SK-N-SH (cell line): ENCODE data around the gene DAB2IP. TPM values are rescaled to one million over a fixed set of nuclear protein-coding genes. Genes with fewer than 3 reads are reported as not detected.

Source experiments
- CTCF ChIA-PET: fragments of 300-600, 350-600 bp; formaldehyde crosslinking; extraction: SDS; loops from one replicate; lab custom pipeline; 2021; lab: Yijun Ruan, JAX
- POLR2A ChIA-PET: fragments of 350-600 bp; sonication (Branson Sonifier 250); formaldehyde crosslinking; extraction: SDS; loops from one replicate; lab custom pipeline; 2020; ENCODE audit warnings: antibody characterized with exemption, inconsistent platforms; lab: Yijun Ruan, JAX
- DNase-seq: peaks from one replicate; pipeline ENCODE4 v3.0.0; 2012
- H2AFZ ChIP-seq: fragments of 200-600 bp; sonication (generic); 2 replicates; pipeline ENCODE4 v1.8.1; 2016; ENCODE audit warnings: antibody characterized with exemption, mild to moderate bottlenecking, low read depth
- H3F3A ChIP-seq: fragments of 200-600 bp; sonication (generic); replicated peaks from 2 replicates; pipeline ENCODE3; 2016; ENCODE audit warnings: antibody characterized with exemption, mild to moderate bottlenecking; ENCODE audit not compliant: insufficient read depth
- H3K27ac ChIP-seq, 2 experiments: fragments of 200-500 bp in 1 of 2; fragments of 200-600 bp in 1 of 2; sonication (Bioruptor generic) in 1 of 2; sonication (generic), shearing (Covaris generic) in 1 of 2; 2 replicates each; pipeline versions ENCODE4 v1.5.1 to v1.6.1; 2014 to 2016; ENCODE audit warnings: low read depth in 2 of 2, inconsistent platforms in 1 of 2, low read length in 1 of 2, mild to moderate bottlenecking in 1 of 2, mixed read lengths in 1 of 2
- H3K27me3 ChIP-seq: fragments of 200-600 bp; sonication (generic), shearing (Covaris generic); 2 replicates; pipeline ENCODE4 v1.6.1; 2016; ENCODE audit warnings: mixed run types; ENCODE audit not compliant: insufficient read depth
- H3K36me3 ChIP-seq, 2 experiments: fragments of 200-500 bp in 1 of 2; fragments of 200-600 bp in 1 of 2; sonication (Bioruptor generic) in 1 of 2; sonication (generic) in 1 of 2; replicated peaks in 1 of 2; 2 replicates each; pipeline versions ENCODE3 to v1.5.1; 2014 to 2016; ENCODE audit warnings: low read length in 1 of 2, mild to moderate bottlenecking in 1 of 2; ENCODE audit not compliant: insufficient read depth in 2 of 2, control insufficient read depth in 1 of 2
- H3K4me1 ChIP-seq, 2 experiments: fragments of 200-500 bp in 1 of 2; fragments of 200-600 bp in 1 of 2; sonication (Bioruptor generic) in 1 of 2; sonication (generic), shearing (Covaris generic) in 1 of 2; 2 replicates each; pipeline versions ENCODE4 v1.5.1 to v1.6.1; 2014 to 2016; ENCODE audit warnings: low read depth in 1 of 2, low read length in 1 of 2, mixed run types in 1 of 2; ENCODE audit not compliant: insufficient read depth in 2 of 2, control insufficient read depth in 1 of 2
- H3K4me2 ChIP-seq: fragments of 200-600 bp; sonication (generic), shearing (Covaris generic); 2 replicates; pipeline ENCODE4 v1.6.1; 2017; ENCODE audit warnings: mixed run types
- H3K4me3 ChIP-seq, 2 experiments: fragments of 200-500 bp in 1 of 2; fragments of 200-600 bp in 1 of 2; sonication (Bioruptor generic) in 1 of 2; sonication (generic), shearing (Covaris generic) in 1 of 2; 2 replicates each; pipeline versions ENCODE4 v1.5.1 to v1.8.1; 2014 to 2016; ENCODE audit warnings: low read depth in 2 of 2, inconsistent platforms in 1 of 2, low read length in 1 of 2, mild to moderate bottlenecking in 1 of 2, mixed read lengths in 1 of 2, moderate library complexity in 1 of 2
- H3K79me2 ChIP-seq: fragments of 200-600 bp; sonication (generic); 2 replicates; pipeline ENCODE4 v1.8.1; 2017; ENCODE audit warnings: mild to moderate bottlenecking; ENCODE audit not compliant: insufficient read depth
- H3K9ac ChIP-seq: fragments of 200-600 bp; sonication (generic); 2 replicates; pipeline ENCODE4 v1.6.1; 2017; ENCODE audit warnings: mixed run types
- H3K9me2 ChIP-seq: fragments of 200-600 bp; sonication (generic); 2 replicates; pipeline ENCODE4 v1.6.1; 2017; ENCODE audit warnings: mixed run types
- H3K9me3 ChIP-seq: fragments of 200-600 bp; sonication (generic); 2 replicates; pipeline ENCODE4 v1.6.1; 2017; ENCODE audit warnings: mixed run types, mild to moderate bottlenecking, moderate library complexity
- H4K20me1 ChIP-seq: fragments of 200-600 bp; sonication (generic); 2 replicates; pipeline ENCODE4 v1.6.1; 2017; ENCODE audit warnings: mild to moderate bottlenecking, mixed run types; ENCODE audit not compliant: insufficient read depth
- CHD2 ChIP-seq: fragments of 150-350 bp; IDR thresholded peaks from 2 replicates; pipeline ENCODE4 v1.6.1; 2018; ENCODE audit warnings: low read length; ENCODE audit not compliant: partially characterized antibody
- CTCF ChIP-seq: fragments of 200-600 bp; sonication (generic); IDR thresholded peaks from 2 replicates; pipeline ENCODE4 v1.6.1; 2017; ENCODE audit warnings: antibody characterized with exemption, mild to moderate bottlenecking, moderate library complexity
- ELF1 ChIP-seq: IDR thresholded peaks from 2 replicates; pipeline ENCODE4 v1.4.0; 2012
- EP300 ChIP-seq, 2 experiments: IDR thresholded peaks; 2 replicates each; pipeline versions ENCODE4 v1.4.0 to v1.6.1; 2012; ENCODE audit warnings: borderline replicate concordance in 1 of 2, low read depth in 1 of 2, low read length in 1 of 2
- EZH2phosphoT487 ChIP-seq: fragments of 200-600 bp; sonication (generic); IDR thresholded peaks from 2 replicates; pipeline ENCODE4 v1.6.1; 2017; ENCODE audit warnings: low read depth, mixed run types, mild to moderate bottlenecking, antibody characterized with exemption, moderate library complexity, borderline replicate concordance
- FOXJ3 ChIP-seq: sonication (generic); formaldehyde crosslinking; IDR thresholded peaks from 2 replicates; pipeline ENCODE4 v1.5.1; 2020; ENCODE audit warnings: mild to moderate bottlenecking, missing genetic modification reagents
- FOXM1 ChIP-seq: IDR thresholded peaks from 2 replicates; pipeline ENCODE4 v1.4.0; 2012; ENCODE audit warnings: low read depth, mild to moderate bottlenecking
- GABPA ChIP-seq: IDR thresholded peaks from 2 replicates; pipeline ENCODE4 v1.4.0; 2012; ENCODE audit warnings: low read depth, mild to moderate bottlenecking
- MEF2A ChIP-seq: IDR thresholded peaks from 2 replicates; pipeline ENCODE4 v1.4.0; 2012; ENCODE audit warnings: low read depth, borderline replicate concordance
- NFIC ChIP-seq: IDR thresholded peaks from 2 replicates; pipeline ENCODE4 v1.4.0; 2012; ENCODE audit warnings: borderline replicate concordance
- NRF1 ChIP-seq: IDR thresholded peaks from 2 replicates; pipeline ENCODE4 v1.6.1; 2012; ENCODE audit warnings: low read depth, mild to moderate bottlenecking, low read length
- RAD21 ChIP-seq: IDR thresholded peaks from 2 replicates; pipeline ENCODE4 v1.6.1; 2012; ENCODE audit warnings: mild to moderate bottlenecking, low read length
- RCOR1 ChIP-seq: fragments of 150-350 bp; IDR thresholded peaks from 2 replicates; pipeline ENCODE4 v1.6.1; 2017; ENCODE audit warnings: antibody characterized with exemption, low read length
- SMC3 ChIP-seq: IDR thresholded peaks from 2 replicates; pipeline ENCODE4 v1.6.1; 2012; ENCODE audit warnings: low read depth, low read length, improper control_type of control experiment
- TAF1 ChIP-seq: IDR thresholded peaks from 2 replicates; pipeline ENCODE4 v1.6.1; 2012; ENCODE audit warnings: low read depth, mild to moderate bottlenecking, low read length, moderate library complexity, borderline replicate concordance
- USF2 ChIP-seq: fragments of 150-350 bp; IDR thresholded peaks from 2 replicates; pipeline ENCODE4 v1.6.1; 2017; ENCODE audit warnings: antibody characterized with exemption, low read length, low read depth, borderline replicate concordance
- YY1 ChIP-seq: IDR thresholded peaks from 2 replicates; pipeline ENCODE4 v1.4.0; 2012; ENCODE audit warnings: low read depth, mild to moderate bottlenecking
- ZBTB33 ChIP-seq: IDR thresholded peaks from 2 replicates; pipeline ENCODE4 v1.4.0; 2012; ENCODE audit warnings: low read depth, borderline replicate concordance
- WGBS: methylation state at CpG from one replicate; pipeline ENCODE4 v1.1.6; 2017; ENCODE audit warnings: low lambda C conversion rate; 5-methylcytosine and 5-hydroxymethylcytosine counted together
- polyA plus RNA-seq, 3 experiments: library from polyadenylated mRNA; depleted of rRNA; stranded (reverse); fragments of >200 nt; gene quantifications; 2 replicates each; pipeline ENCODE4 v1.2.3, GENCODE V29; 2012

Gene DAB2IP
- polyA plus RNA-seq, 1 of the 3 experiments (the other 2 are of a cell fraction): 21.4 TPM

- no peak for TF ChIP-seq FOXJ3 (CRISPR knock-in tag)
These were observed 97.4 kb downstream of the DAB2IP start (continued) for GRCh38 chr9:121748727-121749423.

GRCh38 chr9:121749614-121750013 is 98.2 kb downstream of the DAB2IP start:
- WGBS: 98% methylated on average over 10 of the region's 10 CpGs
- DNase-seq: no peak
- H3K9me3 ChIP-seq: no peaks in the 10 kb centered on the region
- no peaks in the 10 kb centered on the region for H3K27me3 ChIP-seq
- peaks cover 76% of the 10 kb centered on the region for H3K79me2 ChIP-seq
- no peak overlapping the region for H2AFZ ChIP-seq
- ChIA-PET CTCF (interaction anchor here (1.4 kb wide), 1 partner anchor 112 kb away, joined by 3 read pairs; no protein-coding TSS in a partner anchor), POLR2A (no interaction called here)
- no peaks in the 10 kb centered on the region for H3K36me3 ChIP-seq
- no peak overlapping the region for H3K4me3 ChIP-seq
- H3K4me1 ChIP-seq: peaks cover 12 to 55% of the 10 kb centered on the region in 2 experiments; a peak in 2 of 4 replicates
- H3K27ac ChIP-seq: no peak overlapping the region; a peak in 1 of 4 replicates
- no peak overlapping the region for H3K4me2 ChIP-seq
- H4K20me1 ChIP-seq: peaks cover 76% of the 10 kb centered on the region
- TF ChIP-seq ELF1 (no peak), ZBTB33 (no peak), CHD2 (no peak), MEF2A (no peak), CTCF (no peak), YY1 (no peak), RAD21 (no peak), USF2 (no peak), RCOR1 (no peak), TAF1 (no peak), SMC3 (no peak), NRF1 (no peak), EP300 (IDR thresholded peaks at IDR 0.05; ENCODE audit: borderline replicate concordance in 1 of 2, low read depth in 1 of 2, low read length in 1 of 2) (no peak), EZH2phosphoT487 (no peak), GABPA (no peak), NFIC (no peak), FOXM1 (no peak)
- no peaks in the 10 kb centered on the region for H3F3A ChIP-seq
- no peak overlapping the region for H3K9ac ChIP-seq
- no peaks in the 10 kb centered on the region for H3K9me2 ChIP-seq
